Upper lobe of left lung (tissue), 4 donors: ENCODE results near the gene KDM5B.

ENCODE experiments used
- POLR2A ChIP-seq, 4 donors: fragments of 450-650 bp; IDR thresholded peaks; one replicate each; pipeline ENCODE4 v1.5.1; 2016 to 2017; ENCODE audit warnings: antibody characterized with exemption in 4 of 4, mild to moderate bottlenecking in 2 of 4
- POLR2AphosphoS5 ChIP-seq, 2 donors: sonication (generic); formaldehyde crosslinking; IDR thresholded peaks; one replicate each; pipeline ENCODE4 v1.5.1; 2017; ENCODE audit warnings: antibody characterized with exemption in 2 of 2
- TF ChIP-seq, protein P1 (sequence below), 6 experiments: fragments of 450-650 bp in 4 of 6; fragments of 200-600 bp in 2 of 6; sonication (generic) in 2 of 6; IDR thresholded peaks; one replicate each; pipeline ENCODE4 v1.5.1; 2016 to 2019; ENCODE audit warnings: antibody characterized with exemption in 6 of 6

DNA sequence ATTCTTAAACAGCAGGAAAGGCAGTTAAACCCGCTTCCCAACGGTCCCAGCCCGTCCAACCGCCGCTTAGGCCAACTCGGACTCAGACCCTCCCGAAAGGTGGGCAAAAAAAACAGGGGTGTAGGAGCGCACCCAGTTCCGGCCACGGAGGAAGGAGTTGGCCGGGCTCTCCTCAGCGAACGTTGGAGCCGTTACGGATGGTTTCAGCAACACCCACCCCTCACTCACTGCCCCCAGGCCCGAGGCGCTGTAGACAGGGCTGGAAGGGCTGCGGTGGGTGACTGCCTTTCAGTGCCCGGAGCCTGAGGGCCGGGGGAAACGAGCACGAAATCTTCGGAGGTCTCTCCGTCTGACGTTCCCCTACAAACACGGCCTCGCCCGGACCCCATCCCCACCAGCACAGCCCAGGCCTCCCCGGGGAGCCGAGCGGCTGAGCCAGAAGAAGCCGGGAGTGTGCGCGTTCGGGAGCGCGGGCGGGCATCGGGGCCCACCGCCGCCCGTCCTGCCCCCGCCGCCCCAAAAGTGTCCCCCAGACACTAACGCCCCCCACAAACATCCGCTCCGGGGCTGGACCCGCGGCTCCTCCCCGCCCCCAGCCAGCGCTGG, 1.3 kb downstream of the KDM5B start:
- TF ChIP-seq POLR2A (IDR thresholded peaks at IDR 0.05) (no peak), POLR2AphosphoS5 (IDR thresholded peaks at IDR 0.05) (no peak)
- TF ChIP-seq, protein P1, sequence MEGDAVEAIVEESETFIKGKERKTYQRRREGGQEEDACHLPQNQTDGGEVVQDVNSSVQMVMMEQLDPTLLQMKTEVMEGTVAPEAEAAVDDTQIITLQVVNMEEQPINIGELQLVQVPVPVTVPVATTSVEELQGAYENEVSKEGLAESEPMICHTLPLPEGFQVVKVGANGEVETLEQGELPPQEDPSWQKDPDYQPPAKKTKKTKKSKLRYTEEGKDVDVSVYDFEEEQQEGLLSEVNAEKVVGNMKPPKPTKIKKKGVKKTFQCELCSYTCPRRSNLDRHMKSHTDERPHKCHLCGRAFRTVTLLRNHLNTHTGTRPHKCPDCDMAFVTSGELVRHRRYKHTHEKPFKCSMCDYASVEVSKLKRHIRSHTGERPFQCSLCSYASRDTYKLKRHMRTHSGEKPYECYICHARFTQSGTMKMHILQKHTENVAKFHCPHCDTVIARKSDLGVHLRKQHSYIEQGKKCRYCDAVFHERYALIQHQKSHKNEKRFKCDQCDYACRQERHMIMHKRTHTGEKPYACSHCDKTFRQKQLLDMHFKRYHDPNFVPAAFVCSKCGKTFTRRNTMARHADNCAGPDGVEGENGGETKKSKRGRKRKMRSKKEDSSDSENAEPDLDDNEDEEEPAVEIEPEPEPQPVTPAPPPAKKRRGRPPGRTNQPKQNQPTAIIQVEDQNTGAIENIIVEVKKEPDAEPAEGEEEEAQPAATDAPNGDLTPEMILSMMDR (IDR thresholded peaks at IDR 0.05): no peak
